Measurements from ENCODE around the gene AGA.

AGA gene

DNA sequence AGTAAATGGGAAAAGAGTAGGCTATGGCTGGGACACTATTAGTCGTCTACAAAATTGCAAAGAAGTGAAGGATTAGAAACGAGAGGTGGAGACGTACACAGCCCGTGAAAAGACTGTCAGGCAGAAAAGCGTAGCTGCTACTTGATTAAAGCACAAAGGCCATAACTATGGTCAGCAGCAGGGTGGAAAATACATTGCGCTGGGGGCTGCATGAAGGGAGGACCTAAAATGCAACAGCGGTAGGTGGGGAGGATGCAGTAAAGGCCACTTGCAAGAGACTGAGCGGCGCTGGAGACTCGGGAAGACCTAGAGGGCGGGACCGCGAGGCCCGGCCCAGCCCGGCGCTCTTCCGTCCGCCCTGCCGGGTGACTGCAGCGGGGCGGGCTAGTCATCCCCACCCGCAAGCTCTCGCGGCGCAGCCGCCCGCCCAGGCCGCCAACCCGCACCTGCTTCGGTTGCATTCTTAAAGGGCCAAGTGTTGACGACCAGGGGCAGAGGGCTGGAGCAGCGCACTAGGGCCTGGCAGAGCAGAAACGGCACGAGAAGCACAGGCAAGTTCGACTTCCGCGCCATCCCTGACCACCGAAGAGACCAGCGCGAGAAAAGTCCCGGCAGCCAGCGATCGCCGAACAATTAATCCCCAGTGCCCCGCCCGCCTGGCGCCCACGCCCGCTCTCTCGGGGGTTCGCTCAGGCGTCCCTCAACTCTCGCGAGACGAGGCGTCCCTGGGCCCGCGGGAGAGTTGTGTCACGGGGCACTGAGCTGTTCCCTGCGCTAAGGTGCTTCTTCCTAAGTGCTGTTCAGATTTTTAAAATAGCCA lies at the start of gene AGA:
Gene AGA, minus strand, starts transcription at position 635 of the 820 bp plus-strand sequence. Its CDS starts 62 bp downstream, at position 573.
- Histone ChIP-seq H3K4me3 (ENCODE audit: low read length) (peak within 1 kb of the TSS; percentile 90; the same call in 1 of the 2 replicates), H3K9me3 (ENCODE audit: control insufficient read depth, insufficient read depth, low read length) (no peaks in the 10 kb centered on the region), H3K27me3 (ENCODE audit: control insufficient read depth, insufficient read depth, low read length) (no peaks in the 10 kb centered on the region), H3K27ac (ENCODE audit: low read length) (no peak within 1 kb of the TSS), H3K36me3 (ENCODE audit: control insufficient read depth, insufficient read depth, low read length) (no peaks in the 10 kb centered on the region), H3K4me1 (ENCODE audit: control insufficient read depth, insufficient read depth, low read length) (peaks cover 1% of the 10 kb centered on the region; the same call in 1 of the 2 replicates)
- peak; percentile 58 for DNase-seq (ENCODE audit: low read depth, low spot score)
- no CpG with 5 or more reads among the region's 60 CpGs for WGBS (ENCODE audit: insufficient coverage, insufficient read length)

DNA sequence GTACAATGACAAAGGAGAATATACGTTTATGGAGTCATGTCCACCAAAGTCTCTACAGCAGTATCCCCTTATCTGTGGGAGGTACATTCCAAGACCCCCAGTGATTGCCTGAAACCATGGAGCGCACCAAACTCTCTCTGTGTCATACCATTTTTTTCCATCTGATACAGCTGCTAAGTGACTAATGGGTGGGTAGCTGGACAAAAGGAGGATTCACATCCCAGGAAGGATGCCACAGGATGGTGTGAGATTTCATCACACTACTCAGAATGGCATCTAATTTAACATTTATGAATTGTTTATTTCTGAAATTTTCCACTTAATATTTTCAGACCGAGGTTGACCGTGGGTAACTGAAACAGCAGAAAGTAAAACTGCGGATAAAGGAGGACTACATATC lies 49.8 kb upstream of the AGA start:
- Histone ChIP-seq H3K36me3 (ENCODE audit: control insufficient read depth, insufficient read depth, low read length) (no peaks in the 10 kb centered on the region), H3K27ac (ENCODE audit: low read length) (no peak overlapping the region), H3K4me3 (ENCODE audit: low read length) (no peak overlapping the region), H3K4me1 (ENCODE audit: control insufficient read depth, insufficient read depth, low read length) (no peaks in the 10 kb centered on the region), H3K9me3 (ENCODE audit: control insufficient read depth, insufficient read depth, low read length) (no peaks in the 10 kb centered on the region), H3K27me3 (ENCODE audit: control insufficient read depth, insufficient read depth, low read length) (no peaks in the 10 kb centered on the region)
- no peak for DNase-seq (ENCODE audit: low read depth, low spot score)
- WGBS (ENCODE audit: insufficient coverage, insufficient read length), result no CpG with 5 or more reads among the region's 5 CpGs

DNA sequence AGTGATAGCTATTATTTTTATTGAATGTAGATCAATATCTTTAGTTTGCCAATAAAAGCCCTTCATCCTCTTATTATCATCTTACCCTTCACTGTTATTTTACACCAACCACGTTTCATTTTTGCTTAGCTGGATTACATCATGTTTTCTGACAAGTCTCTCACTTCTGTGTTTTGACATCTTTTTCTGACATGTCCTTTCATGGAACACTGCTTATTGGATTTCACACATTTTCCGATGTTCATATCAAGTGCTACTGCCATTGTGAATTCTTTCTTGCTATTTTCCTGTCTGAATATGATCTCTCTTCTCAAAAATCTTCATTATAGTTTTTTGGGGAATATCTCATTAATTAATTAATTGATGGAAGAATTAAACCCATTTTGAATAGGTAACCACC lies 48.5 kb upstream of the AGA start:
- Histone ChIP-seq H3K4me3 (ENCODE audit: low read length) (no peak overlapping the region), H3K4me1 (ENCODE audit: control insufficient read depth, insufficient read depth, low read length) (no peaks in the 10 kb centered on the region), H3K9me3 (ENCODE audit: control insufficient read depth, insufficient read depth, low read length) (no peaks in the 10 kb centered on the region), H3K36me3 (ENCODE audit: control insufficient read depth, insufficient read depth, low read length) (no peaks in the 10 kb centered on the region), H3K27ac (ENCODE audit: low read length) (no peak overlapping the region), H3K27me3 (ENCODE audit: control insufficient read depth, insufficient read depth, low read length) (no peaks in the 10 kb centered on the region)
- no peak for DNase-seq (ENCODE audit: low read depth, low spot score)
- WGBS (ENCODE audit: insufficient coverage, insufficient read length), result no CpG with 5 or more reads among the region's 2 CpGs

DNA sequence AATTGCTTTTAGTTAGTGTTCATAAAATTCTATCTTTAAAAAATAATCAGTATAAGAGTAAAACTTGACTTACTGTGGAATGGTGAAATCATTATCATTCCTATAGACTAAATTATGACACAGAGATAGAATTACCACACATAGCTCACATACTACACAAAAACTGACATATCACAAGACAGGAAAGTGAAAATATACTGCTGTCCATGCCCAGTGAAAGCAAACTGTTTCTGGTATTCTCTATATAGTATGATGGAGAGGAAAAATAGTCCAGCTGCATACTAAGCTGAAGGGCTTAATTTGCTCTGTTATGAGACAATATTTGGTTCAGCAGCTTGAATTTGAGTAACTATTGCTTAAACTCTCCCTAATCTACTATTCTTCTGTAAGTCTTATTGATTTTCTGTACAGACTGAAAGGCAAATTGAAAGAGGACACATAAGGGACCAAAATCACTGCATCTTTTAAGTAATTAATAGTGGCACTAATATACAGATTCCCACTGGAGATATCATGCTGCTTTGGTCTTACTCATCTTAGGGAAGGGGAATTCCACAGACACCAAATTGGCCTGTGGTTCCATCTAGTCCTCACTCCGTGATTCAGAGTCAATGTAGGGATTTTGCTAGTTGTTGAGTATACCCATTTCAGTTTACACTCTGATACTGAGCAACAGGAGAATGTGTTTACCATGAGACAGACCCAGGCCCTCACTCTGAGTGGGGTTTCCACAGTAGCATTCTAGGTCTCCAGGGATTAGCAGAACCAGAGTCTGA lies 47.4 kb upstream of the AGA start:
- no peaks in the 10 kb centered on the region for H3K9me3 ChIP-seq (ENCODE audit: control insufficient read depth, insufficient read depth, low read length)
- no peaks in the 10 kb centered on the region; the same call in 1 of the 2 replicates for H3K4me1 ChIP-seq (ENCODE audit: control insufficient read depth, insufficient read depth, low read length)
- WGBS (ENCODE audit: insufficient coverage, insufficient read length), result no CpG with 5 or more reads among the region's 1 CpG
- H3K27ac ChIP-seq (ENCODE audit: low read length), result no peak overlapping the region
- H3K27me3 ChIP-seq (ENCODE audit: control insufficient read depth, insufficient read depth, low read length), result no peaks in the 10 kb centered on the region
- H3K36me3 ChIP-seq (ENCODE audit: control insufficient read depth, insufficient read depth, low read length), result no peaks in the 10 kb centered on the region
- no peak overlapping the region for H3K4me3 ChIP-seq (ENCODE audit: low read length)
- no peak for DNase-seq (ENCODE audit: low read depth, low spot score)

DNA sequence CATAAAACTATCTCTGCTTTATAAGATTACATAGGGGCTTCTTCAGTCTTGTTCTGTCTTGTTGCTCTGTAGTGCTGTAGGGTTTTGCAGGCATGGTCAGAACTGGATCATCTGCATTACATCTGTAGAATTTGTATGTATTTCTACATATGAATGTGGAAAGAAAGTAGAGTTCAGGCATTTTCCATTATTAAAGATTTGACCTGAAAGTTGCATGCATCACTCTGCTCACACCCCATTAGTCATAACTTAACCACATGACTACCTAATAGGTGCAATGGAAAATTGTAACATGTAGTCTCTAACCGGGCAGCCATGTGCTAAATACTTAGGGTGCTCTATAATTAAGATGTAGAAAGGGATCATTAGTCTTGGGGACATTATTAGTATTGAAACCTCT lies 45.7 kb upstream of the AGA start:
- no peak for DNase-seq (ENCODE audit: low read depth, low spot score)
- no CpG with 5 or more reads among the region's 1 CpG for WGBS (ENCODE audit: insufficient coverage, insufficient read length)

DNA sequence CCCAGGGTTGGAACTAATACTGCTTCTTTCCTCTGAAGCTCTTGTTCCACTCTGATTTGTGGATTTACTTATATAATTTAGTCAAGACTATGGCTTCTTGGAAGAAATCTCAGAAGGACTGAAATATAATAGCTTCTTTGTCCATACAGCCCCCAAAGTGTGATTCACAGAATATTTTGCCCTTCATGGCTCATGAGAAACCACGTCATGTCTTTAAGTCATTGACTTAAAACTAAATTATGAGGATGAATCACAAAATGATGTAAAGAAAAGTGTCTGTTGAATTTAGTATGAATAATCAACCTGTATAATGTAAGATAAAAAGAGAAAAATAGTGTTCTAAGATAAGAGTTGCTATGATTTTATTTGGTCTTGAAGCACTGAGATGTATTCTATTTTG lies 43.3 kb upstream of the AGA start:
- Histone ChIP-seq H3K36me3 (ENCODE audit: control insufficient read depth, insufficient read depth, low read length) (no peaks in the 10 kb centered on the region), H3K9me3 (ENCODE audit: control insufficient read depth, insufficient read depth, low read length) (no peaks in the 10 kb centered on the region), H3K27me3 (ENCODE audit: control insufficient read depth, insufficient read depth, low read length) (no peaks in the 10 kb centered on the region; the same call in 1 of the 2 replicates), H3K4me1 (ENCODE audit: control insufficient read depth, insufficient read depth, low read length) (no peaks in the 10 kb centered on the region; the same call in 1 of the 2 replicates), H3K27ac (ENCODE audit: low read length) (no peak overlapping the region), H3K4me3 (ENCODE audit: low read length) (no peak overlapping the region)
- DNase-seq (ENCODE audit: low read depth, low spot score), result no peak
- no CpG with 5 or more reads among the region's 1 CpG for WGBS (ENCODE audit: insufficient coverage, insufficient read length)

More for the DNA sequence above, 45.7 kb upstream of the AGA start:
- H3K4me1 ChIP-seq (ENCODE audit: control insufficient read depth, insufficient read depth, low read length), result no peaks in the 10 kb centered on the region; the same call in 1 of the 2 replicates
- no peak overlapping the region for H3K4me3 ChIP-seq (ENCODE audit: low read length)
- H3K36me3 ChIP-seq (ENCODE audit: control insufficient read depth, insufficient read depth, low read length), result no peaks in the 10 kb centered on the region
- H3K27me3 ChIP-seq (ENCODE audit: control insufficient read depth, insufficient read depth, low read length), result no peaks in the 10 kb centered on the region
- H3K9me3 ChIP-seq (ENCODE audit: control insufficient read depth, insufficient read depth, low read length), result no peaks in the 10 kb centered on the region
- no peak overlapping the region for H3K27ac ChIP-seq (ENCODE audit: low read length)

DNA sequence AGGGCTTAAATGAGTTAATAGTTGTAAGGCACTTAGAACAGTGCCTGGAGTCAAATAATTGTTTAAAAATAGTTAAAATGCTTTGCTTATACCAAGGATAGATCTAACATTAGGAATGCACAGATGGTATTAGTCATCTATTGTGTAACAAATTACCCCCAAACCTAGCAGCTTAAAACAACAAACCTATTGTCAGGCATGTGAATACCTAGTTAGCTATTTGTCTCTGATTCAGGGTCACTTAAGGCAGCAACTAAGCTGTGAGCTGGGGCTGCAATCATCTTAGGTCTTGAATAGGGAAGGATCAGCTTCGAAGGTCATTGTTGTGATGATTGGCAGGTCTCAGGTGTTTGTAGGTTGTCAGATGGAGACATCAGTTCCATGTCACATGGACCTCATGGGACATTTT lies 42.4 kb upstream of the AGA start:
- H3K9me3 ChIP-seq (ENCODE audit: control insufficient read depth, insufficient read depth, low read length), result no peaks in the 10 kb centered on the region
- H3K4me3 ChIP-seq (ENCODE audit: low read length), result no peak overlapping the region
- no peak for DNase-seq (ENCODE audit: low read depth, low spot score)
- H3K4me1 ChIP-seq (ENCODE audit: control insufficient read depth, insufficient read depth, low read length), result no peaks in the 10 kb centered on the region; the same call in 1 of the 2 replicates
- no CpG with 5 or more reads among the region's 1 CpG for WGBS (ENCODE audit: insufficient coverage, insufficient read length)
- no peaks in the 10 kb centered on the region for H3K36me3 ChIP-seq (ENCODE audit: control insufficient read depth, insufficient read depth, low read length)
- H3K27me3 ChIP-seq (ENCODE audit: control insufficient read depth, insufficient read depth, low read length), result no peaks in the 10 kb centered on the region; the same call in 1 of the 2 replicates
- H3K27ac ChIP-seq (ENCODE audit: low read length), result no peak overlapping the region

DNA sequence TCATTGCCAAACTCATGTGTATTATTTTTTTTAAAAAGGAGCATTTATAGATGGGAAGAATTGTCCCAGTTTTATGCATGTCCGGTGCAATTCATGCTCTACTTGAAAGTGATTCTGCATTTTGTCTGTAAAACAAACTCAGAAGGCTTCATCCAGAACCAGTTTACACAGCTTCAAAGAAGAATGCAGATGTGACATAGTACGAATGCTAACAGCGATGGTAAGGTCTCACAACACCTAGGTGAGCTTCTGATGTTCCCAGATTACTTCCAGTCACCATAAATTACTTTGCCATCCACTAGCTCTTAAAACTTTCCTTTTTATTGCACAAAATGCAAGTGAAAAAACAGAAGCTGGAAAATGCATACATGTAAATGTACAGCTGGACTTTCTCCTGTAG lies 41.5 kb upstream of the AGA start:
- no CpG with 5 or more reads among the region's 3 CpGs for WGBS (ENCODE audit: insufficient coverage, insufficient read length)
- Histone ChIP-seq H3K27me3 (ENCODE audit: control insufficient read depth, insufficient read depth, low read length) (no peaks in the 10 kb centered on the region; the same call in 1 of the 2 replicates), H3K36me3 (ENCODE audit: control insufficient read depth, insufficient read depth, low read length) (no peaks in the 10 kb centered on the region), H3K9me3 (ENCODE audit: control insufficient read depth, insufficient read depth, low read length) (no peaks in the 10 kb centered on the region), H3K4me1 (ENCODE audit: control insufficient read depth, insufficient read depth, low read length) (no peaks in the 10 kb centered on the region; the same call in 1 of the 2 replicates), H3K27ac (ENCODE audit: low read length) (no peak overlapping the region), H3K4me3 (ENCODE audit: low read length) (no peak overlapping the region)
- DNase-seq (ENCODE audit: low read depth, low spot score), result no peak

DNA sequence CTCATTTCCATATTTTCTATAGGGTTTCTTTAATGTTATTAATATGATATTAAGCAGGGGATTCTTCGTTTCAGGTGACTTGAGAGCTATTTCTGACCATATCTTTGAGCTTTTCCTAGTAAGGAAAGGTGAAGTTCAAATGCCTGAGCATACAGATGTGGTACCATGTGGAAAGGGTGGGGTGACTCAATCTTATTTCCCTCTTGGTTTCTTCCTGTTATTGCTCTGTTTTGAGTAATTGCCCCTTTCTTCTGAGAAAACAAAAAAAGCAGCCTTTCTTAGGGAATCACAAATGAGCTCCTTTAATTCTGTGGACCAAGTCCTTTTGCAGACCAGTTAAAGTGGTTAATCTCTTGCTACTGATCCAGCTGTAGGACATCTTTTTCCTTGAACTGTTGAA lies 41.0 kb upstream of the AGA start:
- no peak overlapping the region for H3K27ac ChIP-seq (ENCODE audit: low read length)
- no peaks in the 10 kb centered on the region; the same call in 1 of the 2 replicates for H3K4me1 ChIP-seq (ENCODE audit: control insufficient read depth, insufficient read depth, low read length)
- no peak overlapping the region for H3K4me3 ChIP-seq (ENCODE audit: low read length)
- H3K36me3 ChIP-seq (ENCODE audit: control insufficient read depth, insufficient read depth, low read length), result no peaks in the 10 kb centered on the region
- no peaks in the 10 kb centered on the region for H3K9me3 ChIP-seq (ENCODE audit: control insufficient read depth, insufficient read depth, low read length)
- no peaks in the 10 kb centered on the region; the same call in 1 of the 2 replicates for H3K27me3 ChIP-seq (ENCODE audit: control insufficient read depth, insufficient read depth, low read length)
- WGBS (ENCODE audit: insufficient coverage, insufficient read length), result no CpG with 5 or more reads among the region's 1 CpG
- no peak for DNase-seq (ENCODE audit: low read depth, low spot score)

DNA sequence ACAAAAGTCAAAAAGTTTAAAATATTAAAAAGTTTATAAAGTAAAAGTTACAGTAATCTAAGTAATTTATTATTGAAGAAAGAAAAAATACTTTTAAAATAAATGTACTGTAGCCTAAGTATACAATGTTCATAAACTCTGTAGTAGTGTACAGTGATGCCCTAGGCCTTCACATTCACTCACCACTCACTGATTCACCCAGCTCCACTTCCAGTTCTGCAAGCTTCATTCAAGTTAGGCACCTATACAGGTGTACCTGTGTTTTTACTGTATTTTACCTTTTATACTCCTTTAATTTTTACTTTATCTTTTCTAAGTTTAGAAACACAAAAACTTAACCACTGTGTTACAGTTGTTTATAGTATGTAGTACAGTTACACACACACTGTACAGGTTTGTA lies 40.1 kb upstream of the AGA start:
- Histone ChIP-seq H3K27me3 (ENCODE audit: control insufficient read depth, insufficient read depth, low read length) (no peaks in the 10 kb centered on the region; the same call in 1 of the 2 replicates), H3K27ac (ENCODE audit: low read length) (no peak overlapping the region), H3K9me3 (ENCODE audit: control insufficient read depth, insufficient read depth, low read length) (no peaks in the 10 kb centered on the region), H3K36me3 (ENCODE audit: control insufficient read depth, insufficient read depth, low read length) (no peaks in the 10 kb centered on the region), H3K4me1 (ENCODE audit: control insufficient read depth, insufficient read depth, low read length) (no peaks in the 10 kb centered on the region; the same call in 1 of the 2 replicates), H3K4me3 (ENCODE audit: low read length) (no peak overlapping the region)
- DNase-seq (ENCODE audit: low read depth, low spot score), result no peak

All from iPS DF 6.9 (cell line).